Stromal cell of bone marrow (primary cell): ENCODE measurements around the gene PTPRD.
"Not testable (repeated sequence)": the region's sequence is repeated elsewhere in the genome, so short reads cannot be mapped to it uniquely, and the experiment has no call there.

ENCODE experiments used
- DNase-seq: peaks from one replicate; pipeline ENCODE4 v3.0.0-alpha.2; 2012; ENCODE audit warnings: low read depth

PTPRD gene

GRCh38 chr9:9319007-9319406 is 1293.8 kb downstream of the PTPRD start:
- DNase-seq = no peak

GRCh38 chr9:9310743-9311142 is 1302.1 kb downstream of the PTPRD start:
- DNase-seq = not testable (repeated sequence)

- no peak for DNase-seq
Observed at GRCh38 chr9:9305600-9305999, 1307.2 kb downstream of the PTPRD start.

GRCh38 chr9:9299134-9299533 is 1313.7 kb downstream of the PTPRD start:
- no peak for DNase-seq

GRCh38 chr9:9286001-9286400 is 1326.8 kb downstream of the PTPRD start:
- DNase-seq = no peak

GRCh38 chr9:9284201-9284600 is 1328.6 kb downstream of the PTPRD start:
- DNase-seq = no peak

- DNase-seq = no peak
Observed at GRCh38 chr9:9283159-9283986, 1329.4 kb downstream of the PTPRD start.

GRCh38 chr9:9275601-9276000 is 1337.2 kb downstream of the PTPRD start:
- DNase-seq = no peak

- DNase-seq = no peak
Observed at GRCh38 chr9:9257999-9258498, 1354.8 kb downstream of the PTPRD start.

- DNase-seq = no peak
Observed at GRCh38 chr9:9246726-9247125, 1366.1 kb downstream of the PTPRD start.

GRCh38 chr9:9231946-9232345 is 1380.9 kb downstream of the PTPRD start:
- DNase-seq = no peak

GRCh38 chr9:9229269-9229668 is 1383.5 kb downstream of the PTPRD start:
- no peak for DNase-seq

- DNase-seq = no peak
Observed at GRCh38 chr9:9223175-9223574, 1389.6 kb downstream of the PTPRD start.

GRCh38 chr9:9222730-9223129 is 1390.1 kb downstream of the PTPRD start:
- DNase-seq = no peak

- DNase-seq = no peak
Observed at GRCh38 chr9:9216934-9217333, 1395.9 kb downstream of the PTPRD start.

- no peak for DNase-seq
Observed at GRCh38 chr9:9215050-9215449, 1397.8 kb downstream of the PTPRD start.

- DNase-seq = no peak
Observed at GRCh38 chr9:9214066-9214465, 1398.7 kb downstream of the PTPRD start.

- no peak for DNase-seq
Observed at GRCh38 chr9:9212963-9213362, 1399.8 kb downstream of the PTPRD start.

- no peak for DNase-seq
Observed at GRCh38 chr9:9202276-9202675, 1410.5 kb downstream of the PTPRD start.

- DNase-seq = no peak
Observed at GRCh38 chr9:9186086-9186485, 1426.7 kb downstream of the PTPRD start.

- DNase-seq = no peak
Observed at GRCh38 chr9:9182431-9182830, 1430.4 kb downstream of the PTPRD start.

GRCh38 chr9:9177081-9177480 is 1435.7 kb downstream of the PTPRD start:
- DNase-seq = no peak

GRCh38 chr9:9174358-9174757 is 1438.4 kb downstream of the PTPRD start:
- DNase-seq = no peak

GRCh38 chr9:9173264-9173663 is 1439.5 kb downstream of the PTPRD start:
- no peak for DNase-seq
